Hypothalamus (tissue), 51 donors: Measurements from ENCODE around the gene BCL11A.

Experiments used
- DNase-seq, 51 donors: peaks; one replicate each; lab custom pipeline; 2025; lab: John Stamatoyannopoulos, UW

BCL11A gene

DNA sequence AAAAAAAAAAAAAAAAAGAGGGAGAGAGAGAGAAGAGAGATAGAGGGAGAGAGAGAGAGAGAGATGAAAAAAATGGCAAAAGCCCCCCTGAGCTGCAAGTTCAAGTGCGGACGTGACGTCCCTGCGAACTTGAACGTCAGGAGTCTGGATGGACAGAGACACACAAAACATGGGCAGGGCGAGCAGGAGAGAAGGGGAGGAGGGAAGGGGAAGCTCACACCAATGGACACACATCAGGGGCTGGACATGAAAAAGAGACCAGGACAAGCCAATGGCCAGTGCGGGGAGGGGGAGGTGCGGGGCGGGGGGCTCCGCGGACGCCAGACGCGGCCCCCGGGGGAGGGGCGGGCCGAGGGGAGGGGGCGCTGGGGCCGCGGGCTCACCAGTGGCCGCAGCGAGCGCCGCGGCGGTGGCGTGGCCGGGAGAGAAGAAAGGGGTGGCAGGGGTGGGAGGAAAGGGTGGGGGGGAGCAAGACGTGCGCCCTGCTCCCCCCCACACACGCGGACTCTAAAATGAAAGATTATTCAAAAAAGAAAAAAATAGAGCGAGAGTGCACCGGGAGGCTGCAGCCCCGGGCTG lies at the start of gene BCL11A:
Gene BCL11A, minus strand, starts transcription at position 160 of the 579 bp plus-strand sequence. CDS start 384 bp downstream, outside the sequence.
- DNase-seq = peak in 15 of 51 donors; percentile 10 to 46 (median 29)

DNA sequence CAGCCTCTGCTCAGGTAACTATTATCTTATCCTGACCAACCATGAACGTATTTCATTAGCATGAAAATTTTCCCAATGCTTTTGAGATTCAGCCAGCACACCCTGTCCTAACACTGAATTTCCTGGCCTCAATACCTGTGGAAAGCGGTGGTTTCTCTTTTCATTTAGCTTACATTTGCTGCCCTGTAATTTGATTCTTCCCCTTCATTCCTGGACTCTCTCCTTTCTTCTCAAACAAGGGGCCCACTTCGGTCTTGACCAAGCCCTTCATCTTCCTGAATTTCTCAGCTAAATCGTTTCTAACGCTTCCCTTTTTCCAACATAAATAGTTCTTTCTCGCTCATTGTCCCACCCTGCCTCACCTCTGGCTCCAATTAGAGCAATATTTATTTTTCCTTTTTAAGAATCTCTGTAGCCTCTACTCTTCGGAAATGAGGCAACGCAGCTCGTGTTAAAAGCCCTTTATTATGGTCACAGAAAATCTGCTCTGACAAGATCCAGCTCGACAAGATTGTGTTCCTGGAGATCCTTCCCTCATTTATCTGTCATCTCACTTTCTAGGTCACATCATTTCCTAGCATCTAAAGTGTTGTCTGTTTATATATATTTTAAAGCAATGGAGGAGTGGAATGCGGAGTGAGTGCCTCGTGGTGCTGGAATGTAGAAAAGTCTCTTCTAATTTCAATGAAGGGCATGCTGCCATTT lies 49.5 kb upstream of the BCL11A start:
- DNase-seq = no peak

- no peak for DNase-seq
These were observed 48.9 kb upstream of the BCL11A start for GRCh38 chr2:60602388-60602787.

GRCh38 chr2:60598271-60598670 lies 44.8 kb upstream of the BCL11A start:
- DNase-seq = no peak

- no peak for DNase-seq
These were observed 43.9 kb upstream of the BCL11A start for GRCh38 chr2:60597346-60597745.

- DNase-seq = no peak
These were observed 43.0 kb upstream of the BCL11A start for GRCh38 chr2:60596411-60596810.

DNA sequence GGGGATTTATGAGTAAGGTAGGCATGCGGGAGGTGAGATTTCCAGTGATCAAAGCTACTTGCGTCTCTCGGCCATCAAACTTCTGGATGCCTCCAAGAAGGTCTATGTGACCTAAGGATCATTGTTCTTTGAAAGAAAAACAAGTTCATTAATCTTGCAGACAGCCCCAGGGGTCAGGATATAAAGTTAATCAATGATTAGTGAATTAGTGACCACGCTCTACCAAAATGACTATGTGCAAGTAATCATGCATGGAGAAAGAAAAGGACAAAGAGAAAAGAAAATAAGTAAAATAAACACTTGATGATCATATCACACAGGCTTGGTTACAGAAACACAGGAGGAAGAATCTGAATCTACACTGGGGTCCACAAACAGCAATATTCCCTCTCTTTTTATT lies 42.5 kb upstream of the BCL11A start:
- no peak for DNase-seq

- no peak for DNase-seq
These were observed 35.6 kb upstream of the BCL11A start for GRCh38 chr2:60589104-60589503.

- DNase-seq = no peak
These were observed 32.6 kb upstream of the BCL11A start for GRCh38 chr2:60586081-60586480.

- no peak for DNase-seq
These were observed 31.8 kb upstream of the BCL11A start for GRCh38 chr2:60585276-60585675.

GRCh38 chr2:60583604-60584003 lies 30.1 kb upstream of the BCL11A start:
- no peak for DNase-seq

GRCh38 chr2:60581433-60582282 lies 28.2 kb upstream of the BCL11A start:
- DNase-seq = peak; percentile 5 to 84 (median 49)

- DNase-seq = peak in 1 of 51 donors; percentile 9
These were observed 24.3 kb upstream of the BCL11A start for GRCh38 chr2:60577682-60578283.

DNA sequence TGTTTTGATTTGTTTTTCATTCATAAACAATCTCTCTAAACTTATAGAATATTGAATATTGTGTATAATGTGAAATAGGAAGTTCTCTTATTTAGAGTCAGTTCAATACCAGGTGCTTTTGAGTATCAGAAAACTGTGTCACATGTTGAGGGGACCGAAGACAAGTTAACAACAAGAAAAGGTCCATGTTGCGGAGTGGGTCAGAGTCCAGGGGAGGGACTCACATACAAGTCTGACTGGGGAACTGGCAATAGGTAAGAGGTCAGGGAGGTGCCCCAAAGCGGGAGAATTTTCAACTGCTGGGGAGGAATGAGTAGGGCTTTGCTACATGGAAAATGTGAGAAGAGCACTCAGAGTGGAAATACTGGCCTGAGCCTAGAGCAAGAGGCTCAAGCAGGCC lies 19.8 kb upstream of the BCL11A start:
- DNase-seq = no peak

- no peak for DNase-seq
These were observed 16.8 kb upstream of the BCL11A start for GRCh38 chr2:60570251-60570650.

DNA sequence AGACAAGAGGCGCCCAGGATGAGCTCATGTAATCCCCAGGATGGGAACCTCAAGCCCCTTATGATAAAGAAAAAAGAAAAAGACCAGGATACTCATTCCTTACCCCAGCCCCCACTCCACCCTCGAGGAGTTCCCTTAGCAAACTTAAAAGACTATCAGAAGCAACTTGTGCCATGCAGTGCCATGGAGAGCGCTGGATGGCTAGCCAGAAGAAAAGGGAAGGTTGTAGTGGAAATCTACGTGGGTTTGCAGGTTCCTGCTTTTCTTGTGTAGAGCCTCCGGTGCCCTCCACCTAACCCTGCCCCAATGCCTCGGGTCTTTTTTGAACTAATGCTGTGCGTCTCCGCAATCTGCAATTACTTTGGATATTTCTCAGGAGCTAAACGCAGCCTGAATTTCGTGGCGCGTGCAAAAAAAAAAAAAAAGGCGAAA lies 16.2 kb upstream of the BCL11A start:
- DNase-seq = no peak

GRCh38 chr2:60567919-60568768 lies 14.7 kb upstream of the BCL11A start:
- peak in 1 of 51 donors; percentile 46 for DNase-seq

DNA sequence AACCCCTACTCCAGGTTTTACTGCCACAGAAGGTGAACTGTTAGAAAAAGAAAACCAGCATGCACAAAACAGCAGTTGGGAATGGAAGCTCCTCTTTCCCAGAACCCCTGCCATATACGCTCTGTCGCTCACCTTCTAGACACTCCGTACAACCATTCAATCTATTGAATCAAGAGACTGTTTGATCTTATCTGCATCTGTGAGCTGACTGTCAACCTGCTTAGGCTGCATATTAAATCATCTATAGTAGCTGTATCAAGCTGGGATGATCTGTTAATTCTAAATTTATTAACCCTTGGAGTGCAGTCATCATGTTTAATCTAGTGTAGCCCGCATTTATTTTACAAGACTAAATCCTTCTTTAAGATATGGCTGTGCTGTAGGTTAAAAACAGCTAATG lies 13.6 kb upstream of the BCL11A start:
- DNase-seq = no peak

- peak in 3 of 51 donors; percentile 13 to 14 (median 13) for DNase-seq
These were observed 12.0 kb upstream of the BCL11A start for GRCh38 chr2:60565472-60565871.
